Spleen (tissue), 11 donors: Measurements from ENCODE around the gene PALS1. TPM values are rescaled to one million over a fixed set of nuclear protein-coding genes. Genes with fewer than 3 reads are reported as not detected.

ENCODE experiments used
- DNase-seq: peaks from one replicate; pipeline ENCODE4 v3.0.0-alpha.2; 2020
- H3K27ac ChIP-seq, 8 donors: fragments of 200-600 bp; sonication (generic) in 7 of 8; 1 replicate in 4 of 8; 2 replicates in 4 of 8; pipeline versions ENCODE4 v1.5.0 to v1.8.0; 2016 to 2021; ENCODE audit warnings: inconsistent platforms in 4 of 8, mild to moderate bottlenecking in 4 of 8, moderate library complexity in 1 of 8
- H3K27me3 ChIP-seq, 7 donors: fragments of 200-600 bp; sonication (generic) in 6 of 7; replicated peaks in 1 of 7; 1 replicate in 4 of 7; 2 replicates in 3 of 7; pipeline versions ENCODE4 v1.5.0 to v1.8.0; 2016 to 2021; ENCODE audit warnings: inconsistent platforms in 3 of 7, mild to moderate bottlenecking in 1 of 7
- H3K36me3 ChIP-seq, 6 donors: fragments of 200-600 bp; sonication (generic) in 5 of 6; 1 replicate in 4 of 6; 2 replicates in 2 of 6; pipeline versions ENCODE4 v1.5.0 to v1.8.0; 2016 to 2021; ENCODE audit warnings: inconsistent platforms in 2 of 6
- H3K4me1 ChIP-seq, 6 donors: fragments of 200-600 bp; sonication (generic) in 5 of 6; 1 replicate in 3 of 6; 2 replicates in 3 of 6; pipeline versions ENCODE4 v1.5.0 to v1.8.0; 2016 to 2021; ENCODE audit warnings: inconsistent platforms in 3 of 6
- H3K4me3 ChIP-seq, 8 donors: fragments of 200-600 bp; sonication (generic) in 7 of 8; 1 replicate in 4 of 8; 2 replicates in 4 of 8; pipeline versions ENCODE4 v1.5.0 to v1.8.0; 2016 to 2021; ENCODE audit warnings: inconsistent platforms in 4 of 8, mild to moderate bottlenecking in 4 of 8, moderate library complexity in 2 of 8
- H3K9me3 ChIP-seq, 8 donors: fragments of 200-600 bp; sonication (generic) in 7 of 8; 1 replicate in 4 of 8; 2 replicates in 4 of 8; pipeline versions ENCODE4 v1.5.0 to v1.8.0; 2016 to 2021; ENCODE audit warnings: inconsistent platforms in 4 of 8
- POLR2A ChIP-seq, 3 donors: fragments of 450-650 bp; IDR thresholded peaks; one replicate each; pipeline ENCODE4 v1.5.1; 2017; ENCODE audit warnings: antibody characterized with exemption in 3 of 3, mild to moderate bottlenecking in 1 of 3
- POLR2AphosphoS5 ChIP-seq, 3 donors: sonication (generic); formaldehyde crosslinking; IDR thresholded peaks; one replicate each; pipeline ENCODE4 v1.5.1; 2017; ENCODE audit warnings: antibody characterized with exemption in 3 of 3
- WGBS, 5 donors: extraction: QIAGEN DNeasy Blood & Tissue Kit in 3 of 5; methylation state at CpG; one replicate each; pipeline versions ENCODE4 v1.1.5 to v1.1.7; 2013 to 2018; 5-methylcytosine and 5-hydroxymethylcytosine counted together
- intact Hi-C: fragments of 100-400 bp; cut with DNase I; formaldehyde crosslinking; loops from one replicate; pipeline ENCODE4 v1.15.0; 2023; ENCODE audit warnings: low total_unique reads
- polyA plus RNA-seq, 3 donors: library from polyadenylated mRNA; stranded (reverse); fragments of 200-250 nt; gene quantifications; one replicate each; pipeline ENCODE4 v1.2.1, GENCODE V29; 2013
- total RNA-seq, 7 donors: library from RNA; depleted of rRNA in 3 of 7; stranded (reverse); fragments of >200 nt in 3 of 7; fragmentation: NEBNext Ultra II Directional in 4 of 7; extraction: Animal tissue kit (Norgen Biotek cat#: 25700) in 4 of 7; gene quantifications; one replicate each; pipeline versions ENCODE4 v1.1.0 to v1.2.1, GENCODE V29; 2016 to 2021
- TF ChIP-seq, protein P1 (sequence below), 11 experiments: fragments of 200-600 bp in 7 of 11; fragments of 450-650 bp in 4 of 11; sonication (generic) in 4 of 11; IDR thresholded peaks in 8 of 11; conservative IDR thresholded peaks in 3 of 11; 1 replicate in 7 of 11; 2 replicates in 4 of 11; pipeline versions ENCODE4 v1.4.0 to v1.8.0; 2016 to 2021; ENCODE audit warnings: antibody characterized with exemption in 11 of 11, inconsistent platforms in 4 of 11, mild to moderate bottlenecking in 1 of 11
- donor health status: healthy with polysubstance abuse.
- donor health status: DM: no; HTN: no; CAD: no; lungs with moderate emphysema.
- donor health status: DM: no; HTN: no; CAD: no.
- donor health status: Bipolar disorder and iron deficiency.
- donor health status: healthy.
- donor health status: DM: no; HTN: no; CAD: no.
- donor health status: DM: yes; HTN: yes; CAD: no.

Gene PALS1
- total and polyA plus RNA-seq, 10 donors, result 2.0 to 26.8 (median 16.1) TPM

DNA sequence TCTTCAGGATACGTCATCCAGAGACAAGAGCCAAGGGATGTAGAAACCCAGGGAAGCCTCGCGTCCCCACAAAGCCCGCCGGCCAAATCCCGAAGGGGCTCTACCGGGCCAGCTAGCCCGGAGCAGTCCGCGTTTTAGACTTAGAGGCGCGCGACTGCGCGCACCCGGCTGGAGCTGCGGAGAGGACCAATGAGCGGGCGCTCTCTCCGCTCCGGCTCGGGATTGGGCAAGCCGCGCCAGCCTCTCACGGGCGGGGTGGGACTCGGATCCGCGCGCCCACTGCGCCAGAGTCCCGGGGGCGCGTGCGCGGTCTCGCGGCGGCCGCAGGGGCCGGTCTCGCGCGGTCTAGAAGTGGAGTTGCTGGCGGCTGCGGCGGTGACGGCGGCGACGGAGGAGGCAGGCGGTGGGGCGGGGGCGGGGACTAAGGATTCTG is 241 bp upstream of the PALS1 start:
- peak; percentile 98 for DNase-seq
- peaks cover 0 to 47% (median 24%) of the 10 kb centered on the region in 6 donors for H3K4me1 ChIP-seq
- intact Hi-C loops, result no loop called here
- H3K27ac ChIP-seq, result peak overlapping the region; percentile 88 to 96 (median 95)
- no peaks in the 10 kb centered on the region for H3K36me3 ChIP-seq
- peak overlapping the region; percentile 62 to 94 (median 86) for H3K4me3 ChIP-seq
- no peaks in the 10 kb centered on the region for H3K27me3 ChIP-seq
- 0 to 1% (median 1%) methylated on average over 14 to 54 of the region's 54 CpGs for WGBS, 5 donors
- H3K9me3 ChIP-seq, result no peaks in the 10 kb centered on the region
- TF ChIP-seq, protein P1, sequence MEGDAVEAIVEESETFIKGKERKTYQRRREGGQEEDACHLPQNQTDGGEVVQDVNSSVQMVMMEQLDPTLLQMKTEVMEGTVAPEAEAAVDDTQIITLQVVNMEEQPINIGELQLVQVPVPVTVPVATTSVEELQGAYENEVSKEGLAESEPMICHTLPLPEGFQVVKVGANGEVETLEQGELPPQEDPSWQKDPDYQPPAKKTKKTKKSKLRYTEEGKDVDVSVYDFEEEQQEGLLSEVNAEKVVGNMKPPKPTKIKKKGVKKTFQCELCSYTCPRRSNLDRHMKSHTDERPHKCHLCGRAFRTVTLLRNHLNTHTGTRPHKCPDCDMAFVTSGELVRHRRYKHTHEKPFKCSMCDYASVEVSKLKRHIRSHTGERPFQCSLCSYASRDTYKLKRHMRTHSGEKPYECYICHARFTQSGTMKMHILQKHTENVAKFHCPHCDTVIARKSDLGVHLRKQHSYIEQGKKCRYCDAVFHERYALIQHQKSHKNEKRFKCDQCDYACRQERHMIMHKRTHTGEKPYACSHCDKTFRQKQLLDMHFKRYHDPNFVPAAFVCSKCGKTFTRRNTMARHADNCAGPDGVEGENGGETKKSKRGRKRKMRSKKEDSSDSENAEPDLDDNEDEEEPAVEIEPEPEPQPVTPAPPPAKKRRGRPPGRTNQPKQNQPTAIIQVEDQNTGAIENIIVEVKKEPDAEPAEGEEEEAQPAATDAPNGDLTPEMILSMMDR (IDR thresholded peaks at IDR 0.05 in 8 of 11, conservative IDR thresholded peaks at IDR 0.05 in 3 of 11), result peak in 1 of 11 experiments; percentile 42
- TF ChIP-seq POLR2A (IDR thresholded peaks at IDR 0.05) (no peak), POLR2AphosphoS5 (IDR thresholded peaks at IDR 0.05) (peak in 2 of 3 donors; percentile 66 to 84)

DNA sequence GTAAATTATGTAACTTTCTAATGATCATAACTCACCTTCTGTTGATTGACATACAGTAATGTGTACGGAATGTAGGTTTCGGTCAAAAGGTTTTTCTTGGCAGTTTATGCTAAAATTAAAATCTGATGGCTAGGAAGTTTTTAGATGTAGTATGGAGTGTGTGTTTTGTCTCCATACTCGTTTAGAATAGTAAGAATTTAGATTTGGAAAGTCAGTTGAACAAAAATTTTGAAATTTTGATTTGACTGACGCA is 859 bp downstream of the PALS1 start:
- peaks cover 0 to 48% (median 27%) of the 10 kb centered on the region in 6 donors for H3K4me1 ChIP-seq
- intact Hi-C loops, result no loop called here

DNA sequence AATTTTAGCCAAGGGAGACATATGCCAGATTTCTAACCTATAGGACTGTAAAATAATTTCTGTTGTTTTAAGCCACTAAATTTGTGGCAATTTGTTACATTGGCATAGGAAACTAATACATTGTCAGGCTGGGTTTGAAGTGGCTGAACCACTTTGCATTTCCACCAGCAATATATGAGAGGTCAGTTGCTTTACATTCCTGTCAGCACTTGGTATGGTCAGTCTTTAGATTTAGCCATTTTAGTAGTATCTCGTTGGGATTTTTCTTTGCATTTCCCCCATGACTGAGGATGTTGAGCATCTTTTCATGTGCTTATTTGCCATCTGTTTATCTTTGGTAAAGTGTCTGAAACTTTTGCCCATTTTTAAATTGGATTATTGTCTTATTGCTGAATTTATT is 3.9 kb downstream of the PALS1 start:
- TF ChIP-seq POLR2AphosphoS5 (IDR thresholded peaks at IDR 0.05) (no peak), POLR2A (IDR thresholded peaks at IDR 0.05) (no peak)
- TF ChIP-seq, protein P1 (IDR thresholded peaks at IDR 0.05 in 8 of 11, conservative IDR thresholded peaks at IDR 0.05 in 3 of 11), result no peak
- H3K36me3 ChIP-seq, result no peaks in the 10 kb centered on the region
- H3K27ac ChIP-seq, result no peak overlapping the region
- no peak overlapping the region for H3K4me3 ChIP-seq
- no peaks in the 10 kb centered on the region for H3K9me3 ChIP-seq
- peaks cover 0 to 53% (median 25%) of the 10 kb centered on the region in 6 donors for H3K4me1 ChIP-seq
- no peaks in the 10 kb centered on the region for H3K27me3 ChIP-seq
- intact Hi-C loops, result no loop called here
- WGBS, 5 donors, result 76 to 89% (median 79%) methylated on average over 1 of the region's 1 CpG
- no peak for DNase-seq

More for the DNA sequence above, 859 bp downstream of the PALS1 start:
- H3K27me3 ChIP-seq, result no peaks in the 10 kb centered on the region
- no peaks in the 10 kb centered on the region for H3K36me3 ChIP-seq
- TF ChIP-seq POLR2AphosphoS5 (IDR thresholded peaks at IDR 0.05) (no peak), POLR2A (IDR thresholded peaks at IDR 0.05) (no peak)
- TF ChIP-seq, protein P1 (IDR thresholded peaks at IDR 0.05 in 8 of 11, conservative IDR thresholded peaks at IDR 0.05 in 3 of 11), result no peak
- peak overlapping the region; percentile 62 to 94 (median 86) for H3K4me3 ChIP-seq
- WGBS, 5 donors, result 12 to 19% (median 16%) methylated on average over 4 of the region's 4 CpGs
- peak overlapping the region; percentile 88 to 96 (median 95) for H3K27ac ChIP-seq
- no peak for DNase-seq
- H3K9me3 ChIP-seq, result no peaks in the 10 kb centered on the region

DNA sequence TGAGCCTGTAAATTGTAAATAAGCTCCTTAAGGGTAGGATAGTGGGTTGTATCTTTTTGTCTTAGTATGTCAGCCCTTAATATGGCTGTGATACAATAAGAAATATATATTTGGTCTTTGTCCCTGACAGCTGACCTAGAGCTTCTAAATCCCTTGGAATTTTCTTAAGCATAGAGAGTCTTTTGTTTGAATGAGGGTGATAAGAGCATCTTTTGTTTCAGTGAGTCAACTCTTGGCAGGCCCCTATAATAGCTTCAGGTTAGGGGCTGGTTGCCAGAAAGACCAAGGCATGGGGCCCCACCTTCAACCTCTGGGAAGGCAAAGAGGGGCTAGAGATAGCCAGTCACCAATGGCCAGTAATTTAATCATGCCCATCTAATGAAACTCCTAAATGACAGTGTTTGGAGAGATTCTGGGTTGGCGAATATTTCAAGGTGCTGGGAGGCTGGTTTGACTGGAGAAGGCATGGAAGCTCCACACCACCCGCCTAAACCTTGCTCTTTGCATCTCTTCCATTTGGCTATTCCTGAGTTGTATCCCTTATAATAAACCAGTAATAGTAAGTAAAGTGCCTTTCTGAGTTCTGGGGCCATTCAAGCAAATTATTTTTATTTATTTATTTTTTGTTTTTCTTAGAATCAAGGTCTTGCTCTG is 10.5 kb downstream of the PALS1 start:
- H3K4me3 ChIP-seq, result no peak overlapping the region
- peaks cover 0 to 18% (median under 1%) of the 10 kb centered on the region in 6 donors for H3K4me1 ChIP-seq
- H3K27me3 ChIP-seq, result no peaks in the 10 kb centered on the region
- H3K9me3 ChIP-seq, result no peaks in the 10 kb centered on the region
- DNase-seq, result no peak
- intact Hi-C loops, result no loop called here
- WGBS, 5 donors, result 73 to 99% (median 93%) methylated on average over 2 of the region's 2 CpGs
- H3K27ac ChIP-seq, result no peak overlapping the region
- TF ChIP-seq POLR2A (IDR thresholded peaks at IDR 0.05), result no peak
- TF ChIP-seq POLR2AphosphoS5 (IDR thresholded peaks at IDR 0.05), result no peak
- TF ChIP-seq, protein P1 (IDR thresholded peaks at IDR 0.05 in 8 of 11, conservative IDR thresholded peaks at IDR 0.05 in 3 of 11), result no peak
- peaks cover 0 to 7% (median 0%) of the 10 kb centered on the region in 6 donors for H3K36me3 ChIP-seq
